Subcutaneous abdominal adipose tissue (tissue), 5 donors: Measurements from ENCODE around the gene NDN.

ENCODE experiments used
- H3K27ac ChIP-seq: one replicate; pipeline ENCODE4 v1.7.0; 2013; ENCODE audit warnings: low read depth, mild to moderate bottlenecking, inconsistent platforms, low read length, moderate library complexity
- H3K27me3 ChIP-seq, 5 donors: one replicate each; pipeline ENCODE4 v1.7.0; 2013; ENCODE audit warnings: low read length in 5 of 5, inconsistent platforms in 1 of 5; ENCODE audit not compliant: control insufficient read depth in 5 of 5, insufficient read depth in 4 of 5
- H3K36me3 ChIP-seq, 5 donors: one replicate each; pipeline ENCODE4 v1.7.0; 2013; ENCODE audit warnings: low read length in 5 of 5; ENCODE audit not compliant: control insufficient read depth in 5 of 5, insufficient read depth in 5 of 5
- H3K4me1 ChIP-seq, 5 donors: one replicate each; pipeline ENCODE4 v1.7.0; 2013; ENCODE audit warnings: low read length in 5 of 5, mild to moderate bottlenecking in 3 of 5, moderate library complexity in 1 of 5; ENCODE audit not compliant: control insufficient read depth in 5 of 5, insufficient read depth in 5 of 5
- H3K4me3 ChIP-seq, 5 donors: one replicate each; pipeline ENCODE4 v1.7.0; 2013; ENCODE audit warnings: low read length in 5 of 5, low read depth in 1 of 5
- H3K9ac ChIP-seq, 5 donors: one replicate each; pipeline ENCODE4 v1.7.0; 2013; ENCODE audit warnings: low read length in 5 of 5, mild to moderate bottlenecking in 4 of 5, moderate library complexity in 3 of 5
- H3K9me3 ChIP-seq, 5 donors: one replicate each; pipeline ENCODE4 v1.7.0; 2013; ENCODE audit warnings: low read length in 5 of 5; ENCODE audit not compliant: control insufficient read depth in 5 of 5
- donor health status: healthy.
- donor health status: healthy.
- donor health status: healthy.
- donor health status: healthy.
- donor health status: healthy.

NDN gene

DNA sequence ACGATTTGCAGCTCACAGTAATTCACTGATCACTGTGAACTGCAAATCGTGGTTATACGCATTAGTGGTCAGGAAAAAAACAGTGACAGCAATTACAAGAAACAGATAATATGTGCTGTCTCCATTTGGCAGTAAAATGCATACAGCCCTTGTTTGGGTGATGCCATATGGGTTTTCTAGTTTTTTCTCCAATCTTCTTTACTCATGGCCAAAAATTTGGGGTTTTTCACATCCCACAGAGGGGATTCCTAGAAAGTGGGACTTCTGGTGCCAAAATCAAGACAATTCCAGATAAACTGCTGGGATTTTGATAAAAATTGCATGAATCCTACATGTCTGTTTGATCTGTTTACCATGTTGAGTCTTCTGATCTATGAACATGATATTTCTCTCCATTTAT, 15.6 kb downstream of the NDN start:
- Histone ChIP-seq H3K4me1 (no peaks in the 10 kb centered on the region), H3K27ac (no peak overlapping the region), H3K9ac (no peak overlapping the region), H3K9me3 (no peaks in the 10 kb centered on the region), H3K4me3 (no peak overlapping the region), H3K36me3 (no peaks in the 10 kb centered on the region), H3K27me3 (no peaks in the 10 kb centered on the region)

DNA sequence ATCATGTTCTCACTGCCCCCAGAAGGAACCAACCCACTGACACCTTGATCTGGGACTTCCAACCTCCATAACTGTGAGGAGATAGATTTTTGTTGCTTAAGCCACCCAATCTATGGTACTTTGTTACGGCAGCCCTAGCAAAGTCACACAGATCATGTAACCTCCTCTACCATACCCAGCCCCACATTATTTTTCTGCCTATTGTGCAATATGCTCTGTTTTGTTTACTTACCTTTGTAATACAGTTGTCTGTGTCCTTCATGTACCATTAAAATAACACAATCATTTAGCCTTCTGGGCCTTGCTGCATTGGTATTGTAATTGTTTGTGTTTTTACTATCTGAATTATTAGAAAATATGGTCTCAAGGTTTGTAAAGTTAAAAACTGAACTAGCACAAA, 16.1 kb downstream of the NDN start:
- Histone ChIP-seq H3K27me3 (no peaks in the 10 kb centered on the region), H3K4me1 (no peaks in the 10 kb centered on the region), H3K9me3 (no peaks in the 10 kb centered on the region), H3K4me3 (no peak overlapping the region), H3K36me3 (no peaks in the 10 kb centered on the region), H3K9ac (no peak overlapping the region), H3K27ac (no peak overlapping the region)

DNA sequence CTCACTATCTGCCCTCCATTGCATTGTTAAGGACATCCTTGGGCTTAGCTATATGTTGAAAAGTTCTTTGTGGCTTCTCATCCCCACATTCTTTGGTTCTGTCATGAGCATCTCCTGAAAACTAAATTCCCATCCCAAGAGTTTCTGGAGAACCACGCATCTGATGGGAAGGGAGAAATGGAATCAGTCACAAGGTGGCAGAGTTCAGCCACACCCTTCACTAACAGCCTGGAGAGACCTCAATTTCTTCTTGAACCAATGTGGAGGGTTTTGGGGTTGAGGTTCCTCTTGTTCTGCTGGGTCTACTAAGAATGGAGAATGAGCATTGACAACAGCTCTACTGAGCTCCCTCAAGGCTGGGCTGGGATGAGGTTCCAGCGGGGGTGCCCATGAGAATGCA, 23.9 kb downstream of the NDN start:
- Histone ChIP-seq H3K9ac (no peak overlapping the region), H3K4me1 (peaks cover 0 to 24% (median 14%) of the 10 kb centered on the region in 5 donors), H3K27ac (no peak overlapping the region), H3K27me3 (no peaks in the 10 kb centered on the region), H3K9me3 (no peaks in the 10 kb centered on the region), H3K4me3 (no peak overlapping the region), H3K36me3 (no peaks in the 10 kb centered on the region)

DNA sequence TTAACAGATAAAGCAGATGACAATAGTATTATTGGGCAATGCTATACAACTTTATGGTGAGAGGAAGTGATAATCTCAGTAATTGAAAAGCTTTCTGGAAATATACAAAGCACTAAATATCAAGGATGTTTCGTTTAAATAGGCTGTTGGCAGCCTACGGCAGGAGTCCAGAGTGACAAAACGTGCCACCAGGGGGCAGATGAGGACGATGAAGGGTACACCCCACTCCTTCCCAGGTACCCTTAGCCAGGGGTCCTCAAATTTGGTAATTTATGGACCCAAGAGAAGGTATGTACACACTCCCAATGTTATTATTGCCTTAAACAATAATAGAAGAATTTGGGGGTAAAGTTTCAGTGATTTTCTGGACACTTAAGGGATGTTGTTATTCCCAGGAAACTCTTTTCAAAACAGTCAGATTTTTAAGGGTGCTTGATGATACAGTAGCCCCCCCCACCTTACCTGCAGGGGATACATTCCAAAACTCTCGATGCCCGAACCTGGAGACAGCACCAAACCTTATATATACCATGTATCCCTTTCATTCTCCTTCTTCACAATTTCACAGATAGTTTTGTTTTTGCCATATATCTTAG, 38.1 kb downstream of the NDN start:
- Histone ChIP-seq H3K36me3 (no peaks in the 10 kb centered on the region), H3K27ac (no peak overlapping the region), H3K4me1 (peaks cover 0 to 13% (median 10%) of the 10 kb centered on the region in 5 donors), H3K27me3 (peaks cover 0 to 6% (median 3%) of the 10 kb centered on the region in 5 donors), H3K9me3 (no peaks in the 10 kb centered on the region), H3K4me3 (no peak overlapping the region), H3K9ac (no peak overlapping the region)

DNA sequence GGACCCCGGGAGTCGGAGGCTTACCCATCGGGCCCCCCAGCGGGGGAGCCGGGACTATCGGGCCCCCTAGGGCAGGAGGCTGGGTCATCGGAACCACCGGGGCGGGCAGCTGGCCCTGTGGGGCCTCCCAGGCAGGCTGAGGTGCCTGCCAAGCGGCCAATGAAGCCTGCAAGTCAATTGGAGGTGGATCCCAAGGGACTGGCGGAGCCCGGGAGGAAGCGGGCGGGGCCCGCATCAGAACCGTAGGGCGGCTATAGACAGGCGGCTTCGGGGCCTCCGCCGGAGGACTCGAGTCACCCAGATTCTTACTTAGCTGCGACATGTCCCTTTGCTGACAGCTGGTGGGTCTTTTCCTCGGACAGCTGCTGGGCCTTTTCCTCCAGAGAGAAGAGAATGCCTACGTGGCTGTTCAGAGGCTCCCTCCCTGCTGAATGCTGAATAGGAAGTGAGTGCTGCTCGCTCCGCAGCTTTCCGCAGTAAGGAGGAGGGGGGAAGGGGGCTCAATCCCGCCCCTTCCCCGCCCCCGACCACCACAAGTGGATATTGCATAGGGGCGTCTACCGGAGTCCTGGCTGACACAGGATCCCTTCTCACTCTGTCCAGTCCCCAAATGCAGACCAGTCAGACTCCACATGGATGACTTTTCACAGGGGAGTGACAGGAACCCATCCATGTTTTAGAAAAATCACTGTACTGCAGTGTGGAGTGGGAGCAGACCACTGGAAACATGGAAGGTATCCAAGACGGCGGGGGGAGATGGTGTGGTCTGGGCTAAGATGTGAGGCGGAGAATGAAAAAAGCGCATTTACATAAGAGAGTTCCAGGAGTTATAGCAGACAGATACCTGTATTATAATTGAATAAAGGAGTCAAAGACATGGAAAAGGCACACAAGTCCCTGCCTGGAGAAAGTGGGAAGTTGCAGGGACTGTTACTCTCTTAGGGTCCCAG, 39.4 kb downstream of the NDN start, which contains the start of gene MAGEL2:
Gene MAGEL2 (minus strand): TSS at position 447 of the 950 bp plus-strand sequence. CDS start 125 bp downstream, at position 322.
- no peaks in the 10 kb centered on the region for H3K36me3 ChIP-seq
- peaks cover 0 to 15% (median 13%) of the 10 kb centered on the region in 5 donors for H3K4me1 ChIP-seq
- no peaks in the 10 kb centered on the region for H3K9me3 ChIP-seq
- peak within 1 kb of the TSS in 2 of 5 donors; percentile 26 to 46 for H3K9ac ChIP-seq
- H3K27ac ChIP-seq = no peak within 1 kb of the TSS
- peak within 1 kb of the TSS; percentile 38 to 59 (median 58) for H3K4me3 ChIP-seq
- peaks cover 0 to 6% (median 3%) of the 10 kb centered on the region in 5 donors for H3K27me3 ChIP-seq

DNA sequence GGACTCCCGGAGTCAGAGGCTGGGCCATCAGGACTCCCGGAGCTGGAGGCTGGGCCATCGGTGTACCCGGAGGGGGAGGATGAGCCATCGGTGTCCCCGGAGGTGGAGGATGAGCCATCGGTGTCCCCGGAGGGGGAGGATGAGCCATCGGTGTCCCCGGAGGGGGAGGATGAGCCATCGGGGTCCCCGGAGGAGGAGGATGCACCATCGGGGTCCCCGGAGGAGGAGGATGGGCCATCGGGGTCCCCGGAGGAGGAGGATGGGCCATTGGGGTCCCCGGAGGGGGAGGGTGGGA, 40.2 kb downstream of the NDN start:
- Histone ChIP-seq H3K27ac (no peak overlapping the region), H3K9me3 (no peaks in the 10 kb centered on the region), H3K4me1 (peaks cover 0 to 19% (median 15%) of the 10 kb centered on the region in 5 donors), H3K27me3 (peaks cover 0 to 6% (median 3%) of the 10 kb centered on the region in 5 donors), H3K4me3 (peak overlapping the region in 1 of 5 donors; percentile 58), H3K36me3 (no peaks in the 10 kb centered on the region), H3K9ac (no peak overlapping the region)

DNA sequence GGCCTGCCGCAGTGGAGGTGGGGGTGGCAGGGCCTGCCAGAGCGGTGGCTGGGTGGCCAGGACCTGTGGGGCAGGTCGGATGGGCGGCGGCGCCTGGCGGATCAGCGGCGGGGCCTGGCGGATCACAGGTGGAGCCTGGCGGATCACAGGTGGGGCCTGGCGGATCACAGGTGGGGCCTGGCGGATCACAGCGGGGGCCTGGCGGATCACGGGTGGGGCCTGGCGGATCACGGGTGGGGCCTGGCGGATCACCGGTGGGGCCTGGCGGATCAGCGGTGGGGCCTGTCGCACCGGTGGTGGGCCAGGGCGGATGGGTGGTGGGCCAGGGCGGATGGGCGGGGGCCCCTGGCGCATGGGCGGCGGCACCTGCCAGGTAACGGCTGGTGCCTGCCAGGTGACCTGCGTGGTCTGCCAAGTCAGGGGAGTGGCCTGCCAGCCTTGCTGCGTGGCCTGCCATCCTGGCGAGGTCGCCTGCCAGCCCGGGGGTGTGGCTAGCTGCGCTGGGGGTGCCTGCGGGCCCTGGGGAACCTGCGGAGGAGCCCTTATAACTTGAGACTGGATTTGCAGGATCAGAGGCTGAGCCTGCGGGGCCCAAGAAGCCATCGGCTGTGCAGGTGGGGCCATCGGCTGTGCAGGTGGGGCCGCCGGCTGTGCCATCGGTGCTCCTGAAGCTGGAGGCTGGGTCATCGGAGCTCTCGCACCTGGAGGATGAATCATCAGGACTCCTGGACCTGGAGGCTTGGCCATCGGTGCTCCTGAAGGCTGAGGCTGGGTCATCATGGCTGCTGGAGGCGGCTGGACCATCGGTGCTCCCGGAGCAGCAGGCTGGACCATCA, 40.7 kb downstream of the NDN start:
- H3K27me3 ChIP-seq = peaks cover 0 to 6% (median 3%) of the 10 kb centered on the region in 5 donors
- H3K27ac ChIP-seq = no peak overlapping the region
- H3K4me1 ChIP-seq = peaks cover 0 to 19% (median 15%) of the 10 kb centered on the region in 5 donors
- H3K9me3 ChIP-seq = no peaks in the 10 kb centered on the region
- H3K9ac ChIP-seq = no peak overlapping the region
- H3K4me3 ChIP-seq = no peak overlapping the region
- H3K36me3 ChIP-seq = no peaks in the 10 kb centered on the region

DNA sequence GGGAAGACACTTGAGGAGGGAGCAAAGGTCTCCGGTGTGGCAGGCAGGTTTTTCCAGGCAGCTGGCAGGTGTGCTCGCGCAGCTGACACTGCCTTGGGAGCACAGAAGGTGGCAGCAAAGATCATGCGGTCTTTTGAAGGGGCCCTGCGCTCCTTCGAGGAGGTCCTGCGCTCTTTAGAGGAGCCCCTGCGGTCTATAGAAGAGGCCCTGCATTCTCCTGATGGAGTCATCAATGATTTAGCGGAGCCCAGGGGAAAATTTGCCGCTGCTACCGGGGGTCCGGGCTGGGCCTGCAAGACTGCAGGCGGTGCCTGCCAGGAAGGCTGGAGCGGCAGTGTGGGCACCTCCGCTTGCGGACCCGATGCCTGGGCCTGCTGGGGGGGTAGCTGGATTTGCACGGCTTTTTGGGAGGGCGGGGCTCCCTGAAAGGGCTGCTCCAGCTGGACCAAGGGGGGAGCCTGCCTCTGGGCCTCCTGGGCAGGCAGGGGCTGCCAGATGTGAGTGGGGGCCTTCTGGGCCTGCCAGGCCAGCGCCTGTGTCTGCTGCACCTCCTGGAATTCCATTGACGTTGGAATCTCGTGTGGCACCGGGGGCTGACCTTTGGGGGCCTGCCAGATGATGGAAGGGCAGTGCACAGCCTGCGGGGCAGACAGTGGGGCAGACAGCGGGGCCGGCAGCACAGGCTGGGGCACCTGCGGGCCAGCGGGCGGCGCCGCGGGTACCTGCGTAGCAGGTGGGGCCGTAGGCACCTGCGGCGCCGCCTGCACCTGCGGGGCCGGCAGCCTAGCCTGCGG, 41.5 kb downstream of the NDN start:
- Histone ChIP-seq H3K27ac (no peak overlapping the region), H3K27me3 (peaks cover 0 to 6% (median 3%) of the 10 kb centered on the region in 5 donors), H3K36me3 (no peaks in the 10 kb centered on the region), H3K4me3 (no peak overlapping the region), H3K9ac (no peak overlapping the region), H3K4me1 (peaks cover 0 to 19% (median 15%) of the 10 kb centered on the region in 5 donors), H3K9me3 (no peaks in the 10 kb centered on the region)

DNA sequence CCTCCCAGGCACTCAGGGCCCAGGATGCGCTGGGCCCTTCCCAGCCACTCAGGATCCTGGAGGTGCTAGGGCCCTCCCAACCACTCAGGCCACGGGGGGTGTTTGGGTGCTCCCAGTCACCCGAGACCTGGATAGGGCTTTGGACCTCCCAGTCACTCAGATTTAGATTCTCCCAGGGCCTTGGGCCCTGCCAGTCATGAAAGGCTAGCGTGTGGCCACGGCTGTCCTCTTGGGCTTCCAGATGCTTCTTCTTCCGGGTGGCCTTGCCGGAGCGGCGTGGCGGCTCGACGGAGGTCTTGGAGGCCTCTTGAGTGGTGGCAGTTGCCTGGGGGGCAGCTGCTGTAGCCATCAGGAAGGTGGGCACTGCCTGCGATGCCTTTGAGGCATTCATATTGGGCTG, 42.3 kb downstream of the NDN start:
- no peak overlapping the region for H3K27ac ChIP-seq

More for the DNA sequence above, 42.3 kb downstream of the NDN start:
- H3K4me1 ChIP-seq = peaks cover 0 to 19% (median 15%) of the 10 kb centered on the region in 5 donors
- H3K9ac ChIP-seq = no peak overlapping the region
- no peaks in the 10 kb centered on the region for H3K36me3 ChIP-seq
- no peak overlapping the region for H3K4me3 ChIP-seq
- no peaks in the 10 kb centered on the region for H3K9me3 ChIP-seq
- H3K27me3 ChIP-seq = peaks cover 0 to 6% (median 3%) of the 10 kb centered on the region in 5 donors
